HG03108 (cell line): ENCODE data around the gene AHSG.

Source experiments
- ATAC-seq: cut with Tn5 transposase; IDR thresholded peaks from one replicate; pipeline ENCODE4 v1.9.1; 2021; ENCODE audit warnings: moderate library complexity; ENCODE audit not compliant: unreplicated experiment

The AHSG gene

GRCh38 chr3:186637686-186638085 lies 24.8 kb downstream of the AHSG start:
- ATAC-seq = no peak

- ATAC-seq = no peak
Observed at GRCh38 chr3:186638259-186638658, 25.4 kb downstream of the AHSG start.

GRCh38 chr3:186639778-186640472 lies 27.1 kb downstream of the AHSG start, which contains the start of gene FETUB:
FETUB (plus strand) TSS chr3:186640399; CDS start chr3:186640461, 62 bp downstream.
- ATAC-seq = no peak

- ATAC-seq = no peak
Observed at GRCh38 chr3:186640473-186640818, 27.6 kb downstream of the AHSG start.

- no peak for ATAC-seq
Observed at GRCh38 chr3:186640929-186641328, 28.1 kb downstream of the AHSG start.

GRCh38 chr3:186642014-186642413 lies 29.2 kb downstream of the AHSG start:
- ATAC-seq = no peak

GRCh38 chr3:186643493-186643892 lies 30.6 kb downstream of the AHSG start:
- no peak for ATAC-seq

- no peak for ATAC-seq
Observed at GRCh38 chr3:186644683-186645082, 31.8 kb downstream of the AHSG start.

GRCh38 chr3:186646106-186646505 lies 33.2 kb downstream of the AHSG start:
- ATAC-seq = no peak

GRCh38 chr3:186646841-186647240 lies 34.0 kb downstream of the AHSG start:
- ATAC-seq = no peak

- no peak for ATAC-seq
Observed at GRCh38 chr3:186648851-186649250, 36.0 kb downstream of the AHSG start.

- no peak for ATAC-seq
Observed at GRCh38 chr3:186651678-186652215, 38.9 kb downstream of the AHSG start.

GRCh38 chr3:186653080-186653707 lies 40.3 kb downstream of the AHSG start:
- ATAC-seq = peak; percentile 84

- ATAC-seq = no peak
Observed at GRCh38 chr3:186653984-186654383, 41.1 kb downstream of the AHSG start.

- no peak for ATAC-seq
Observed at GRCh38 chr3:186663361-186664118, 50.7 kb downstream of the AHSG start.

- no peak for ATAC-seq
Observed at GRCh38 chr3:186664119-186664495, 51.2 kb downstream of the AHSG start.

- no peak for ATAC-seq
Observed at GRCh38 chr3:186664506-186664905, 51.6 kb downstream of the AHSG start.

GRCh38 chr3:186665625-186666188 lies 52.8 kb downstream of the AHSG start, which contains the start of gene HRG:
HRG (plus strand) TSS chr3:186666014; CDS start chr3:186666032, 18 bp downstream.
- no peak for ATAC-seq

GRCh38 chr3:186668426-186668825 lies 55.6 kb downstream of the AHSG start:
- no peak for ATAC-seq

GRCh38 chr3:186669378-186670084 lies 56.7 kb downstream of the AHSG start:
- no peak for ATAC-seq

- no peak for ATAC-seq
Observed at GRCh38 chr3:186670155-186670554, 57.3 kb downstream of the AHSG start.
